Prostate gland (tissue), 2 donors: ENCODE data around the gene BMP6. TPM values are rescaled to one million over a fixed set of nuclear protein-coding genes. Genes with fewer than 3 reads are reported as not detected.

Source experiments
- DNase-seq: peaks from one replicate; pipeline ENCODE4 v3.0.0-alpha.2; 2019; ENCODE audit warnings: low spot score
- H3K27ac ChIP-seq, 2 donors: fragments of 200-600 bp; sonication (generic); 2 replicates each; pipeline ENCODE4 v1.5.1; 2017 to 2019
- H3K27me3 ChIP-seq: fragments of 200-600 bp; sonication (generic); replicated peaks from 2 replicates; pipeline ENCODE4 v1.5.1; 2019; ENCODE audit not compliant: insufficient read depth
- H3K36me3 ChIP-seq, 2 donors: fragments of 200-600 bp; sonication (generic); 1 replicate in 1 of 2; 2 replicates in 1 of 2; pipeline versions ENCODE4 v1.5.1 to v1.8.1; 2017 to 2019
- H3K4me1 ChIP-seq: fragments of 200-600 bp; sonication (generic); replicated peaks from 2 replicates; pipeline ENCODE4 v1.5.1; 2019
- H3K4me3 ChIP-seq, 2 donors: fragments of 200-600 bp; sonication (generic); 2 replicates each; pipeline ENCODE4 v1.5.1; 2017 to 2019
- H3K9me3 ChIP-seq: fragments of 200-600 bp; sonication (generic); 2 replicates; pipeline ENCODE4 v1.5.1; 2017
- POLR2A ChIP-seq: fragments of 450-650 bp; IDR thresholded peaks from one replicate; pipeline ENCODE4 v1.6.1; 2016; ENCODE audit warnings: antibody characterized with exemption, mild to moderate bottlenecking
- POLR2AphosphoS5 ChIP-seq: sonication (generic); formaldehyde crosslinking; IDR thresholded peaks from one replicate; pipeline ENCODE4 v1.6.1; 2017; ENCODE audit warnings: antibody characterized with exemption
- WGBS: methylation state at CpG from one replicate; pipeline ENCODE4 v1.1.5; 2018; 5-methylcytosine and 5-hydroxymethylcytosine counted together
- intact Hi-C: fragments of 100-400 bp; cut with DNase I; formaldehyde crosslinking; loops from one replicate; pipeline ENCODE4 v1.14.2; 2022
- total RNA-seq, 2 donors: library from RNA; depleted of rRNA; stranded (reverse); fragments of >200 nt; gene quantifications; one replicate each; pipeline ENCODE4 v1.1.0, GENCODE V29; 2016
- TF ChIP-seq, protein P1 (sequence below), 4 experiments: fragments of 200-600 bp in 2 of 4; fragments of 450-650 bp in 2 of 4; sonication (generic) in 2 of 4; IDR thresholded peaks; 1 replicate in 3 of 4; 2 replicates in 1 of 4; pipeline ENCODE4 v1.5.1; 2016 to 2019; ENCODE audit warnings: antibody characterized with exemption in 4 of 4, mild to moderate bottlenecking in 2 of 4, moderate library complexity in 2 of 4

BMP6 gene
- total RNA-seq, 2 donors from 2014 or later = 0.36 to 10.2 TPM

DNA sequence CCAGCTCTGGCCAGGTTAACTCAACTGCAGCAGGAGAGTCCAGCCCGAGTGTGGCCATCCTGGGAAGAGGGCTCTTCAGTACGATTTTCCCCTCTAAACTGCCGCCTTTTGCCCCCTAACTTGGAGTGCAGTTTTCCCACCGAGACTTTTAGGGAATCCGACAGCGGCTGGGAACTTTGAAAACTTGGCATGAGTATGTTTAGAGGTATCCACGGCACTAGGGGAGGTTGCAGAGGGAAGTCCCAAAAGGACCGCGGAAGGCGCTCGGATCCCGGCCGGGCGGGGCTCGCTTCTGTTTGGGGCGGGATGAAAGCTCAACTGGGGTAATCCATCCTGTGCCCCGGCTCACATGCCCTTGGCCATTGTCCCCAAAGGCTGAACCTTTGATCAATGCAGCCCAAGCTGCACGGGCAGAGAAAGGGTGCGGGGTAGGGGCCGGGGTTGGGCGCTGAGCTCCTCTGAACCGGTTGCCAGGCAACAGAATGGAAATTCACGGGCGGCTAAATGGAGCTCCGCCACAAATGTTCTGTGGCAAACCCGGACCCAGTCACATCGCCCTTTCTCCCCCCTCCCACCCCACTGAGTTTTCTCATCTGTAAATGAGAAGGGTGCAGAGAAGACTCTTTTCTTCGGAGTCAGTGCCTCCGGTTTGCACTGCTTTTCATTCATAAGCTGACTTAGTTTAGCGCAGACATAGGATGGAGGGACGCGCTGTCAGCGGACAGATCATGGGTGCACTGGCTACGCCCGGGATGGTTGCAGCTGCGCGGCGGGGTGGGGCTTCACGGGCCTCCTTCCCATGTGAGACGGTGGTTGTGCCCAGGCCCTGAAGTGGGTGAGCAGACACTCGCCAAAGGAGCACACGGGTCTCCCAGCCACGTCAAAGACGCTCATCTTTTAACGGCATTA, 2.3 kb downstream of the BMP6 start:
- WGBS = 2% methylated on average over 44 of the region's 45 CpGs
- Histone ChIP-seq H3K36me3 (no peaks in the 10 kb centered on the region), H3K27ac (no peak overlapping the region), H3K4me3 (peak overlapping the region; percentile 34 to 35), H3K4me1 (peaks cover 4% of the 10 kb centered on the region), H3K27me3 (no peaks in the 10 kb centered on the region), H3K9me3 (no peaks in the 10 kb centered on the region)
- intact Hi-C loops = no loop called here
- no peak for DNase-seq
- TF ChIP-seq POLR2A (no peak), POLR2AphosphoS5 (no peak)
- TF ChIP-seq, protein P1, sequence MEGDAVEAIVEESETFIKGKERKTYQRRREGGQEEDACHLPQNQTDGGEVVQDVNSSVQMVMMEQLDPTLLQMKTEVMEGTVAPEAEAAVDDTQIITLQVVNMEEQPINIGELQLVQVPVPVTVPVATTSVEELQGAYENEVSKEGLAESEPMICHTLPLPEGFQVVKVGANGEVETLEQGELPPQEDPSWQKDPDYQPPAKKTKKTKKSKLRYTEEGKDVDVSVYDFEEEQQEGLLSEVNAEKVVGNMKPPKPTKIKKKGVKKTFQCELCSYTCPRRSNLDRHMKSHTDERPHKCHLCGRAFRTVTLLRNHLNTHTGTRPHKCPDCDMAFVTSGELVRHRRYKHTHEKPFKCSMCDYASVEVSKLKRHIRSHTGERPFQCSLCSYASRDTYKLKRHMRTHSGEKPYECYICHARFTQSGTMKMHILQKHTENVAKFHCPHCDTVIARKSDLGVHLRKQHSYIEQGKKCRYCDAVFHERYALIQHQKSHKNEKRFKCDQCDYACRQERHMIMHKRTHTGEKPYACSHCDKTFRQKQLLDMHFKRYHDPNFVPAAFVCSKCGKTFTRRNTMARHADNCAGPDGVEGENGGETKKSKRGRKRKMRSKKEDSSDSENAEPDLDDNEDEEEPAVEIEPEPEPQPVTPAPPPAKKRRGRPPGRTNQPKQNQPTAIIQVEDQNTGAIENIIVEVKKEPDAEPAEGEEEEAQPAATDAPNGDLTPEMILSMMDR (IDR thresholded peaks at IDR 0.05) = no peak

DNA sequence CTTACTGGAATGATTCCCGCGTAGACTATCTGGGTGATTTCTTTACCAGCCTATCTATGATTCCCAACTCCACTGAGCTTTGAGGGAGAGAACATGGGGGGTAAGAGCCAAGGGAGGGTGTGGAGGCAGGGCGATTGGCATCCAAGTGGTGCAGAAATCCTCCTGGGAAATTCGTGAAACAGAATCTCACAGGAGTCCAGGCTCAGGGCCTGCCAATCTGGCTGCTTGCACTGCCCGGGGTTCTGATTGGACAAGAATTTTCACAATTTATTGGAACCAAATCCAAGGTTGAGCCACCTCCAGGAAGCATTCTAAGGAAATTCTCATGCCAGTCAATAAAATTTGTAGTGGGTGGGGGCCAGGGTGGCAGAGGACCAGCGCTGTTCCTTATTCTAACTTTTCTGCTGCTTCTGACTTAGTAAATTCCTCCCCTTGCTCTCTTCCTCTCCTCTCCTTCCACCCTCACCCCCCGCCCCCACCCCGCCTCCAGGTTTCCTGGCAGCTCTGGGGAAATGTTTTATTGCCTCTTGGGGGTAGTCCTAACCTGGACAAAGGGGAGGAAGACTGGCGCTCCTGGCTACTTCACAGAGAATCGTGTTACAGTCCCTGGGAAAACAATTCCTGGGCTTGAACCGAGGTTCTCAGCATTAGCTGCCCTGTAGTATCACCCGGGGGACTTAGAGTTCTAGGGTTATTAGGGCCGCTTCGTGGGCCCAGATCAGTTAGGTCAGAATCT, 3.1 kb downstream of the BMP6 start:
- intact Hi-C loops = no loop called here
- no peak for DNase-seq
- Histone ChIP-seq H3K9me3 (no peaks in the 10 kb centered on the region), H3K27ac (no peak overlapping the region), H3K36me3 (no peaks in the 10 kb centered on the region), H3K27me3 (no peaks in the 10 kb centered on the region), H3K4me3 (no peak overlapping the region), H3K4me1 (peaks cover 4% of the 10 kb centered on the region)
- WGBS = 20% methylated on average over 14 of the region's 14 CpGs
- TF ChIP-seq POLR2A (no peak), POLR2AphosphoS5 (no peak)
- TF ChIP-seq, protein P1 (IDR thresholded peaks at IDR 0.05) = no peak

DNA sequence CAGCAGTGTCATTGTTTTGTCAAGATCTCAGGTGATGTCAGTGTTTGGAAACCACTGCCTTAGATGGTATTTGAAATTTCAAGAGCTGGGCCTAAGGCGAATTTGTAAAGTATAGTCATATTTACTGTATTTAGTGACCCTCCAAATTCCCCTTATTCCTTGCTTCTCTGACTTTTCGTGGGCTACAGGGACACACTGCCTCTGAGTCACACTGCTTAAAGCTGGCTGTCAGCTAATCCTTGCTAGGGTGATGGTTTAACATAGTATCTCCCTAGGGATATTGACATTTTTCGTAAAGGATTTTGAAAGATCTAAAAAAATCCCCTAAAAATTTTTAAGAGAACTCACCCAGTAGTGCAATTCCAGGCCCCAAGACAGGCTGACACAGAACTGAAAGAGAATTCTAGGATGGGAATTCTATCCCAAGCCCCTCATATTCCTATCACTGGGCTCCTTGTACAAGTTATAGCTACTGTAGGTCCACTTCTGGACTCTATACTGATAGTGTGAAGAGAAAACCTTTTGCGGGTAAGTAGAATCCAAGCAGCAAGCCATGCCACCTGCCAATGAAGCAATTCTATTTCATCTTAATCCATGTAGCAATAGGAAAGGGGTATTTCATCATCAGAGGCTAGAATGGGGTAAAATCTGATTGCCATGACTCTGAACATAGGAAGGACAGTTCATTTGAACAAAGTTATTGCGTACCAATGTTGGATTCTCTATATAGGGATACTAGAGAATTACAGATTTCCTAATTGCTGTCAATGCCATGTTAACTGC, 4.3 kb downstream of the BMP6 start:
- Histone ChIP-seq H3K4me3 (no peak overlapping the region), H3K4me1 (peaks cover 4% of the 10 kb centered on the region), H3K27ac (no peak overlapping the region), H3K9me3 (no peaks in the 10 kb centered on the region), H3K36me3 (no peaks in the 10 kb centered on the region), H3K27me3 (no peaks in the 10 kb centered on the region)
- TF ChIP-seq, protein P1 (IDR thresholded peaks at IDR 0.05) = no peak
- no peak for TF ChIP-seq POLR2AphosphoS5
- WGBS = 95% methylated on average over 5 of the region's 5 CpGs
- intact Hi-C loops = no loop called here
- DNase-seq = no peak

DNA sequence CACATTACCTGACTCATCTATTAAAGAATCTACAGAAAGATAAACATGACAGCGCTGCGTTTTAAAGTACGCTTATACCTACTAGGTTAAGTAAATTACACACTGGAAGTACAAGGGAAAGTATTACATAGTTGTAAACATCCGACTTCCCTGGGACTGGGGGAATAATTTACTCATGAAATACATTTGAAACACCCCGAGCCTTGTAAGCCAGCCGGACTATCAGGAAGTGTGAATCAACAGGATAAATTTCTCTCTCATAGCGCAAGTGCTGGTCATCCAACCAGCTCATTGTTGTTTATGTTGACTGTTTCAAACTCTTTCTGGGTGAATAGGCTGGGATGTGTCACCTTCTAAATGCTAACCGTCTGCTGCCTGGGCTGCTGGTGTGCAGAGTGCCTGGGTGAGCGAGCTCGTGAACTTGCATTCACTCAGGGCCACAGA, 4.9 kb downstream of the BMP6 start:
- Histone ChIP-seq H3K4me3 (no peak overlapping the region), H3K9me3 (no peaks in the 10 kb centered on the region), H3K4me1 (peaks cover 4% of the 10 kb centered on the region), H3K27me3 (no peaks in the 10 kb centered on the region), H3K27ac (no peak overlapping the region), H3K36me3 (no peaks in the 10 kb centered on the region)
- 64% methylated on average over 10 of the region's 10 CpGs for WGBS
- no peak for DNase-seq
- intact Hi-C loops = no loop called here
- TF ChIP-seq POLR2A (no peak), POLR2AphosphoS5 (no peak)
- TF ChIP-seq, protein P1 (IDR thresholded peaks at IDR 0.05) = no peak
